Gastroesophageal sphincter (tissue), 3 donors: ENCODE results near the gene SLC25A42.

Experiments
- POLR2A ChIP-seq, 2 donors: fragments of 450-650 bp; IDR thresholded peaks; one replicate each; pipeline ENCODE4 v1.6.1; 2017; ENCODE audit warnings: antibody characterized with exemption in 2 of 2, mild to moderate bottlenecking in 2 of 2, moderate library complexity in 1 of 2
- TF ChIP-seq, protein P1 (sequence below), 4 experiments: fragments of 200-600 bp in 2 of 4; fragments of 450-650 bp in 2 of 4; sonication (generic) in 1 of 4; IDR thresholded peaks; one replicate each; pipeline ENCODE4 v1.5.1; 2017 to 2019; ENCODE audit warnings: antibody characterized with exemption in 4 of 4, mild to moderate bottlenecking in 2 of 4, moderate library complexity in 2 of 4

DNA sequence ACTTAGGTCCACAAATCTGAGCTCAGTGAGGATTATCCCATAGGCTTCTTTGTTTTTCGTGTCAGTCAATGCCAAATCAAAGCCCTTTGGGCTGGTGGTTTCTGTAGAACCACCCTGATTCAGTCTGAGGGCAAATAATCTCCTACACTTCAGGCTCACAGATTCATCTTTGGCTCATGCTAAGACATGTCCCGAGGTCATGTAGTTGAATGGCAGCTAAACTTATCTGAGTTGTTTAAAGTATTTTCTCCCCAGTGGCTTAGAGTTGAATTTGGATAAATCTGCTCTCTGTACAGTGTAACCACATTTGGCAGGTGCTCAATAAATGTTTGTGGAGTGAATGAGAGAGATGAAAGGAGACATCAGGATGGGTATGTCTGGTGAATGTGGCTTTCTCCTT lies 13.1 kb upstream of the SLC25A42 start:
- TF ChIP-seq, protein P1, sequence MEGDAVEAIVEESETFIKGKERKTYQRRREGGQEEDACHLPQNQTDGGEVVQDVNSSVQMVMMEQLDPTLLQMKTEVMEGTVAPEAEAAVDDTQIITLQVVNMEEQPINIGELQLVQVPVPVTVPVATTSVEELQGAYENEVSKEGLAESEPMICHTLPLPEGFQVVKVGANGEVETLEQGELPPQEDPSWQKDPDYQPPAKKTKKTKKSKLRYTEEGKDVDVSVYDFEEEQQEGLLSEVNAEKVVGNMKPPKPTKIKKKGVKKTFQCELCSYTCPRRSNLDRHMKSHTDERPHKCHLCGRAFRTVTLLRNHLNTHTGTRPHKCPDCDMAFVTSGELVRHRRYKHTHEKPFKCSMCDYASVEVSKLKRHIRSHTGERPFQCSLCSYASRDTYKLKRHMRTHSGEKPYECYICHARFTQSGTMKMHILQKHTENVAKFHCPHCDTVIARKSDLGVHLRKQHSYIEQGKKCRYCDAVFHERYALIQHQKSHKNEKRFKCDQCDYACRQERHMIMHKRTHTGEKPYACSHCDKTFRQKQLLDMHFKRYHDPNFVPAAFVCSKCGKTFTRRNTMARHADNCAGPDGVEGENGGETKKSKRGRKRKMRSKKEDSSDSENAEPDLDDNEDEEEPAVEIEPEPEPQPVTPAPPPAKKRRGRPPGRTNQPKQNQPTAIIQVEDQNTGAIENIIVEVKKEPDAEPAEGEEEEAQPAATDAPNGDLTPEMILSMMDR (IDR thresholded peaks at IDR 0.05) = no peak
- no peak for TF ChIP-seq POLR2A (IDR thresholded peaks at IDR 0.05)
